OCI-LY7 (cell line): ENCODE results near the gene PDZD2. TPM values are rescaled to one million over a fixed set of nuclear protein-coding genes. Genes with fewer than 3 reads are reported as not detected.

Source experiments
- BruUV-seq: library from RNA; stranded (reverse); fragments of 400-500 nt; replicated peaks from 2 replicates; lab custom pipeline; 2021; lab: Mats Ljungman, UMichigan
- CTCF ChIA-PET: fragments of 300-600 bp; sonication (Branson Sonifier 250); formaldehyde crosslinking; loops from one replicate; lab custom pipeline; 2022; ENCODE audit warnings: antibody characterized with exemption; ENCODE audit not compliant: unreplicated experiment; lab: Charles Lee
- POLR2A ChIA-PET: fragments of 300-600 bp; sonication (Branson Sonifier 250); formaldehyde crosslinking; loops from one replicate; lab custom pipeline; 2022; ENCODE audit warnings: antibody characterized with exemption; lab: Charles Lee
- DNase-seq: peaks from one replicate; pipeline ENCODE4 v3.0.0-alpha.2; 2015; ENCODE audit warnings: low spot score
- H2AFZ ChIP-seq: fragments of 200-600 bp; sonication (generic), shearing (Covaris generic); 2 replicates; pipeline ENCODE4 v1.6.1; 2014; ENCODE audit warnings: mild to moderate bottlenecking, antibody characterized with exemption, low read length, moderate library complexity
- H3K27ac ChIP-seq: fragments of 200-600 bp; sonication (generic); 2 replicates; pipeline ENCODE4 v1.5.1; 2014; ENCODE audit warnings: mixed run types, low read depth, mild to moderate bottlenecking, moderate library complexity, low read length, inconsistent platforms; ENCODE audit not compliant: poor library complexity, severe bottlenecking
- H3K36me3 ChIP-seq: fragments of 200-600 bp; sonication (generic); 2 replicates; pipeline ENCODE4 v1.6.1; 2014; ENCODE audit warnings: mild to moderate bottlenecking, antibody characterized with exemption, low read length, moderate library complexity, mixed read lengths; ENCODE audit not compliant: insufficient read depth
- H3K4me1 ChIP-seq: fragments of 200-600 bp; sonication (generic); 2 replicates; pipeline ENCODE4 v1.5.1; 2014; ENCODE audit warnings: mild to moderate bottlenecking, low read length; ENCODE audit not compliant: insufficient read depth, poor library complexity, severe bottlenecking
- H3K4me2 ChIP-seq: fragments of 200-600 bp; sonication (generic); 2 replicates; pipeline ENCODE4 v1.6.1; 2014; ENCODE audit warnings: mild to moderate bottlenecking, low read length
- H3K4me3 ChIP-seq: fragments of 200-600 bp; sonication (generic); 2 replicates; pipeline ENCODE4 v1.5.1; 2014; ENCODE audit warnings: mild to moderate bottlenecking, low read depth, low read length; ENCODE audit not compliant: poor library complexity, severe bottlenecking
- H3K79me2 ChIP-seq: fragments of 200-600 bp; sonication (generic); 2 replicates; pipeline ENCODE4 v1.6.1; 2016; ENCODE audit warnings: low read depth, mild to moderate bottlenecking, low read length, moderate library complexity, mixed read lengths; ENCODE audit not compliant: insufficient read depth
- H3K9me2 ChIP-seq: fragments of 200-600 bp; sonication (generic); 2 replicates; pipeline ENCODE4 v1.6.1; 2016; ENCODE audit warnings: mild to moderate bottlenecking, low read length, mixed read lengths; ENCODE audit not compliant: insufficient read depth
- H3K9me3 ChIP-seq: fragments of 200-600 bp; sonication (generic); 2 replicates; pipeline ENCODE4 v1.6.1; 2014; ENCODE audit warnings: mild to moderate bottlenecking, mixed run types, low read length, mixed read lengths
- H4K20me1 ChIP-seq: fragments of 200-600 bp; sonication (generic); 2 replicates; pipeline ENCODE4 v1.6.1; 2014; ENCODE audit warnings: mild to moderate bottlenecking, antibody characterized with exemption, low read length, moderate library complexity, mixed read lengths; ENCODE audit not compliant: insufficient read depth
- CTCF ChIP-seq: fragments of 200-600 bp; sonication (generic); conservative IDR thresholded peaks from 2 replicates; pipeline ENCODE4 v1.5.1; 2014; ENCODE audit warnings: mild to moderate bottlenecking, antibody characterized with exemption, low read length, moderate library complexity, mixed read lengths
- EZH2phosphoT487 ChIP-seq: fragments of 200-600 bp; sonication (generic); IDR thresholded peaks from 2 replicates; pipeline ENCODE4 v1.6.1; 2018; ENCODE audit warnings: low read depth, borderline replicate concordance, mild to moderate bottlenecking, mixed run types, antibody characterized with exemption, low read length, moderate library complexity, mixed read lengths
- intact Hi-C: fragments of 100-400 bp; cut with micrococcal nuclease; formaldehyde crosslinking; loops from one replicate; pipeline ENCODE4 v1.10.0; 2022; ENCODE audit not compliant: unreplicated experiment
- total RNA-seq, 2 experiments: library from RNA; depleted of rRNA in 1 of 2; stranded (reverse); fragments of >200 nt in 1 of 2; shearing (Covaris generic) in 1 of 2; gene quantifications; 2 replicates each; pipeline ENCODE4 v1.2.3, GENCODE V29; 2014 to 2022

Gene PDZD2
- total RNA-seq, 2 experiments from 2014 or later = 8.6 to 10.6 TPM

GRCh38 chr5:32089146-32090000 is 450.4 kb downstream of the PDZD2 start:
- Histone ChIP-seq H3K36me3 (peaks cover 11% of the 10 kb centered on the region; the same call in 1 of the 2 replicates), H3K27ac (no peak overlapping the region), H3K9me2 (no peaks in the 10 kb centered on the region), H3K4me3 (no peak overlapping the region), H3K4me2 (no peak overlapping the region), H2AFZ (no peak overlapping the region), H3K4me1 (no peaks in the 10 kb centered on the region), H4K20me1 (no peaks in the 10 kb centered on the region), H3K79me2 (no peaks in the 10 kb centered on the region), H3K9me3 (no peaks in the 10 kb centered on the region)
- DNase-seq = no peak
- intact Hi-C loops = no loop called here
- BruUV-seq = no TSS peak
- TF ChIP-seq CTCF = no peak
- no peak for TF ChIP-seq EZH2phosphoT487
- ChIA-PET CTCF (no interaction called here), POLR2A (no interaction called here)

- TF ChIP-seq CTCF (no peak), EZH2phosphoT487 (no peak)
- no TSS peak for BruUV-seq
- CTCF ChIA-PET = no interaction called here
- no peak overlapping the region for H2AFZ ChIP-seq
- H3K79me2 ChIP-seq = no peaks in the 10 kb centered on the region
- H3K9me3 ChIP-seq = no peaks in the 10 kb centered on the region
- H3K4me1 ChIP-seq = no peaks in the 10 kb centered on the region
- no peak overlapping the region for H3K4me3 ChIP-seq
- H3K27ac ChIP-seq = no peak overlapping the region
- no peak overlapping the region for H3K4me2 ChIP-seq
- DNase-seq = no peak
- H3K36me3 ChIP-seq = peaks cover 15% of the 10 kb centered on the region; the same call in 1 of the 2 replicates
- no peaks in the 10 kb centered on the region for H4K20me1 ChIP-seq
- H3K9me2 ChIP-seq = no peaks in the 10 kb centered on the region
- intact Hi-C loops = loop anchor here (10.0 kb wide), 1 partner anchor 525 kb away; no protein-coding TSS in a partner anchor
- POLR2A ChIA-PET = no interaction called here
These were observed 451.3 kb downstream of the PDZD2 start for GRCh38 chr5:32090026-32090754.
